HG02610 (cell line): ENCODE measurements around the gene PDCD4.
"Not testable (repeated sequence)": the region's sequence is repeated elsewhere in the genome, so short reads cannot be mapped to it uniquely, and the experiment has no call there.

Experiments used
- ATAC-seq: cut with Tn5 transposase; IDR thresholded peaks from one replicate; pipeline ENCODE4 v1.9.1; 2021; ENCODE audit warnings: mild to moderate bottlenecking, moderate library complexity; ENCODE audit not compliant: unreplicated experiment

The PDCD4 gene

GRCh38 chr10:110880012-110880411 lies 8.3 kb downstream of the PDCD4 start:
- ATAC-seq: no peak

GRCh38 chr10:110881247-110881646 lies 9.5 kb downstream of the PDCD4 start:
- no peak for ATAC-seq

- ATAC-seq: no peak
Measured at GRCh38 chr10:110881905-110882304, 10.2 kb downstream of the PDCD4 start.

- ATAC-seq: no peak
Measured at GRCh38 chr10:110883924-110884323, 12.2 kb downstream of the PDCD4 start.

GRCh38 chr10:110885932-110886674 lies 14.4 kb downstream of the PDCD4 start:
- no peak for ATAC-seq

- ATAC-seq: no peak
Measured at GRCh38 chr10:110887560-110887959, 15.8 kb downstream of the PDCD4 start.

GRCh38 chr10:110892602-110893288 lies 21.0 kb downstream of the PDCD4 start:
- no peak for ATAC-seq

GRCh38 chr10:110893559-110894179 lies 21.9 kb downstream of the PDCD4 start:
- peak; percentile 61 for ATAC-seq

GRCh38 chr10:110897184-110897583 lies 25.5 kb downstream of the PDCD4 start:
- no peak for ATAC-seq

- ATAC-seq: no peak
Measured at GRCh38 chr10:110898391-110898790, 26.7 kb downstream of the PDCD4 start.

GRCh38 chr10:110900983-110901382 lies 29.3 kb downstream of the PDCD4 start:
- ATAC-seq: no peak

- ATAC-seq: no peak
Measured at GRCh38 chr10:110901954-110902819, 30.5 kb downstream of the PDCD4 start.

- peak; percentile 67 for ATAC-seq
Measured at GRCh38 chr10:110903280-110904278, 31.9 kb downstream of the PDCD4 start.

GRCh38 chr10:110910138-110910537 lies 38.4 kb downstream of the PDCD4 start:
- no peak for ATAC-seq

GRCh38 chr10:110912374-110912773 lies 40.6 kb downstream of the PDCD4 start:
- no peak for ATAC-seq

GRCh38 chr10:110914431-110914830 lies 42.7 kb downstream of the PDCD4 start:
- no peak for ATAC-seq

- no peak for ATAC-seq
Measured at GRCh38 chr10:110915035-110915434, 43.3 kb downstream of the PDCD4 start.

- not testable (repeated sequence) for ATAC-seq
Measured at GRCh38 chr10:110915600-110915999, 43.9 kb downstream of the PDCD4 start.

GRCh38 chr10:110916554-110917346 lies 45.0 kb downstream of the PDCD4 start:
- no peak for ATAC-seq
